HEK293 (cell line): ENCODE data around the gene TUFM.

Experiments used
- CTCF ChIA-PET: fragments of 350-600 bp; formaldehyde crosslinking; extraction: SDS; loops from one replicate; lab custom pipeline; 2021; ENCODE audit warnings: antibody characterized with exemption; lab: Yijun Ruan, JAX
- POLR2A ChIA-PET: fragments of 300-600 bp; formaldehyde crosslinking; extraction: SDS; loops from one replicate; lab custom pipeline; 2020; ENCODE audit warnings: antibody characterized with exemption, inconsistent platforms; lab: Yijun Ruan, JAX
- H3K27ac ChIP-seq: fragments of 200-500 bp; sonication (Bioruptor generic); 2 replicates; pipeline ENCODE4 v1.5.1; 2014; ENCODE audit warnings: low read depth, low read length, control low read depth, inconsistent platforms; ENCODE audit errors: extremely low read depth
- H3K36me3 ChIP-seq, 2 experiments: fragments of 200-500 bp in 1 of 2; sonication (Bioruptor generic) in 1 of 2; 1 replicate in 1 of 2; 2 replicates in 1 of 2; pipeline ENCODE4 v1.5.1; 2014 to 2017; ENCODE audit warnings: inconsistent platforms in 2 of 2, low read length in 2 of 2; ENCODE audit not compliant: control insufficient read depth in 2 of 2, insufficient read depth in 1 of 2
- H3K4me1 ChIP-seq: fragments of 200-500 bp; sonication (Bioruptor generic); 2 replicates; pipeline ENCODE4 v1.5.1; 2014; ENCODE audit warnings: mild to moderate bottlenecking, low read length, inconsistent platforms; ENCODE audit not compliant: control insufficient read depth, insufficient read depth
- H3K4me3 ChIP-seq: 2 replicates; pipeline ENCODE4 v1.5.1; 2011; ENCODE audit warnings: low read depth, mild to moderate bottlenecking, control low read depth, low read length, moderate library complexity
- H3K9me3 ChIP-seq: fragments of 200-500 bp; sonication (Bioruptor generic); 2 replicates; pipeline ENCODE4 v1.5.1; 2014; ENCODE audit warnings: low read depth, low read length, inconsistent platforms; ENCODE audit not compliant: control insufficient read depth, insufficient read depth
- GLIS2 ChIP-seq: fragments of 450-650 bp; formaldehyde crosslinking; IDR thresholded peaks from 2 replicates; pipeline ENCODE4 v1.5.1; 2016; ENCODE audit warnings: missing biosample characterization, missing genetic modification characterization
- KLF1 ChIP-seq: fragments of 450-650 bp; formaldehyde crosslinking; IDR thresholded peaks from 2 replicates; pipeline ENCODE4 v1.5.1; 2016; ENCODE audit warnings: missing biosample characterization, missing genetic modification characterization
- KLF9 ChIP-seq: fragments of 450-650 bp; formaldehyde crosslinking; IDR thresholded peaks from 2 replicates; pipeline ENCODE4 v1.5.1; 2016; ENCODE audit warnings: missing biosample characterization, missing genetic modification characterization, low read depth
- REPIN1 ChIP-seq: fragments of 450-650 bp; formaldehyde crosslinking; IDR thresholded peaks from 2 replicates; pipeline ENCODE4 v1.5.1; 2017; ENCODE audit warnings: missing biosample characterization, missing genetic modification characterization, low read depth
- TSHZ1 ChIP-seq: fragments of 450-650 bp; formaldehyde crosslinking; IDR thresholded peaks from 2 replicates; pipeline ENCODE4 v1.5.1; 2016; ENCODE audit warnings: missing biosample characterization, missing genetic modification characterization, borderline replicate concordance
- ZBTB20 ChIP-seq: fragments of 450-650 bp; formaldehyde crosslinking; IDR thresholded peaks from 2 replicates; pipeline ENCODE4 v1.5.1; 2016; ENCODE audit warnings: missing biosample characterization, missing genetic modification characterization
- ZNF214 ChIP-seq: fragments of 450-650 bp; formaldehyde crosslinking; IDR thresholded peaks from 2 replicates; pipeline ENCODE4 v1.5.1; 2017; ENCODE audit warnings: missing biosample characterization, mild to moderate bottlenecking, missing genetic modification characterization, borderline replicate concordance
- ZNF311 ChIP-seq: fragments of 450-650 bp; formaldehyde crosslinking; IDR thresholded peaks from 2 replicates; pipeline ENCODE4 v1.5.1; 2017; ENCODE audit warnings: missing biosample characterization, missing genetic modification characterization, borderline replicate concordance
- ZNF350 ChIP-seq: fragments of 450-650 bp; formaldehyde crosslinking; IDR thresholded peaks from 2 replicates; pipeline ENCODE4 v1.5.0; 2017; ENCODE audit warnings: missing biosample characterization, mild to moderate bottlenecking, missing genetic modification characterization
- ZNF37A ChIP-seq: fragments of 450-650 bp; IDR thresholded peaks from 2 replicates; pipeline ENCODE4 v1.5.1; 2018; ENCODE audit warnings: missing biosample characterization, missing genetic modification characterization
- ZNF473 ChIP-seq: fragments of 450-650 bp; formaldehyde crosslinking; IDR thresholded peaks from 2 replicates; pipeline ENCODE4 v1.5.1; 2017; ENCODE audit warnings: missing biosample characterization, missing genetic modification characterization
- ZNF48 ChIP-seq: fragments of 450-650 bp; formaldehyde crosslinking; IDR thresholded peaks from 2 replicates; pipeline ENCODE4 v1.5.1; 2016; ENCODE audit warnings: missing biosample characterization, missing genetic modification characterization
- ZNF585B ChIP-seq: fragments of 450-650 bp; formaldehyde crosslinking; IDR thresholded peaks from 2 replicates; pipeline ENCODE4 v1.5.1; 2016; ENCODE audit warnings: missing biosample characterization, missing genetic modification characterization
- ZNF600 ChIP-seq: fragments of 450-650 bp; formaldehyde crosslinking; IDR thresholded peaks from 2 replicates; pipeline ENCODE4 v1.5.1; 2016; ENCODE audit warnings: missing biosample characterization, missing genetic modification characterization
- ZNF610 ChIP-seq: fragments of 450-650 bp; formaldehyde crosslinking; IDR thresholded peaks from 2 replicates; pipeline ENCODE4 v1.5.1; 2016; ENCODE audit warnings: missing biosample characterization, missing genetic modification characterization, borderline replicate concordance
- ZNF623 ChIP-seq: fragments of 450-650 bp; formaldehyde crosslinking; IDR thresholded peaks from 2 replicates; pipeline ENCODE4 v1.5.1; 2016; ENCODE audit warnings: missing biosample characterization, missing genetic modification characterization
- ZNF626 ChIP-seq: fragments of 450-650 bp; sonication (Bioruptor Pico); formaldehyde crosslinking; IDR thresholded peaks from 2 replicates; pipeline ENCODE4 v1.5.1; 2018; ENCODE audit warnings: missing biosample characterization, missing genetic modification characterization, inconsistent platforms
- ZNF677 ChIP-seq: fragments of 450-650 bp; IDR thresholded peaks from 2 replicates; pipeline ENCODE4 v1.5.0; 2018; ENCODE audit warnings: missing biosample characterization, mild to moderate bottlenecking, missing genetic modification characterization, moderate library complexity
- ZNF777 ChIP-seq: fragments of 450-650 bp; formaldehyde crosslinking; IDR thresholded peaks from 2 replicates; pipeline ENCODE4 v1.5.1; 2017; ENCODE audit warnings: missing biosample characterization, missing genetic modification characterization, borderline replicate concordance
- ZSCAN5A ChIP-seq: fragments of 450-650 bp; formaldehyde crosslinking; IDR thresholded peaks from 2 replicates; pipeline ENCODE4 v1.5.1; 2016; ENCODE audit warnings: missing biosample characterization, missing genetic modification characterization
- TF ChIP-seq, protein P1 (sequence below): fragments of 450-650 bp; formaldehyde crosslinking; IDR thresholded peaks from 2 replicates; pipeline ENCODE4 v1.5.1; 2016; ENCODE audit warnings: missing biosample characterization, missing genetic modification characterization, low read depth
- TF ChIP-seq, protein P2 (sequence below): fragments of 450-650 bp; formaldehyde crosslinking; IDR thresholded peaks from 2 replicates; pipeline ENCODE4 v1.5.1; 2016; ENCODE audit warnings: missing biosample characterization, missing genetic modification characterization
- TF ChIP-seq, protein P3 (sequence below): sonication (generic); formaldehyde crosslinking; IDR thresholded peaks from 2 replicates; pipeline ENCODE4 v1.8.1; 2022; ENCODE audit warnings: mild to moderate bottlenecking, moderate library complexity, missing genetic modification reagents

TUFM gene

GRCh38 chr16:28865001-28865688 lies 19.0 kb upstream of the TUFM start (continued):
- no peak for TF ChIP-seq GLIS2 (tag by site-specific recombination)
- no peak for TF ChIP-seq ZNF37A (tag by site-specific recombination)

- ChIA-PET CTCF (interaction anchor here (1.0 to 3.1 kb wide), 4 partner anchors 10 to 81 kb away, joined by 3 to 15 read pairs (median 12); partner anchors contain the start of gene TUFM), POLR2A (interaction anchor here (0.7 to 5.9 kb wide), 9 partner anchors 9 to 86 kb away, joined by 4 to 72 read pairs (median 8); partner anchors contain the start of genes NFATC2IP, RABEP2 and TUFM)
- Histone ChIP-seq H3K27ac (peak overlapping the region; percentile 88; the same call in 1 of the 2 replicates), H3K4me1 (no peaks in the 10 kb centered on the region; the same call in 1 of the 2 replicates), H3K36me3 (peaks cover 10 to 32% of the 10 kb centered on the region in 2 experiments; a peak in 2 of 3 replicates), H3K9me3 (no peaks in the 10 kb centered on the region), H3K4me3 (peak overlapping the region; percentile 99)
- TF ChIP-seq ZSCAN5A (tag by site-specific recombination) (no peak), ZNF473 (tag by site-specific recombination) (no peak), ZNF677 (tag by site-specific recombination) (peak; percentile 90), ZNF214 (no peak), TSHZ1 (tag by site-specific recombination) (no peak), ZNF600 (tag by site-specific recombination) (peak; percentile 31; the same call in 1 of the 2 replicates), ZNF626 (tag by site-specific recombination) (no peak), ZNF311 (tag by site-specific recombination) (no peak), ZNF350 (tag by site-specific recombination) (no peak), ZBTB20 (tag by site-specific recombination) (no peak), ZNF48 (tag by site-specific recombination) (no peak), KLF1 (tag by site-specific recombination) (no peak), REPIN1 (tag by site-specific recombination) (no peak), ZNF777 (tag by site-specific recombination) (no peak), KLF9 (tag by site-specific recombination) (peak; percentile 69; the same call in 1 of the 2 replicates), ZNF623 (tag by site-specific recombination) (no peak), ZNF585B (tag by site-specific recombination) (no peak), ZNF610 (tag by site-specific recombination) (no peak)
- TF ChIP-seq, protein P1, sequence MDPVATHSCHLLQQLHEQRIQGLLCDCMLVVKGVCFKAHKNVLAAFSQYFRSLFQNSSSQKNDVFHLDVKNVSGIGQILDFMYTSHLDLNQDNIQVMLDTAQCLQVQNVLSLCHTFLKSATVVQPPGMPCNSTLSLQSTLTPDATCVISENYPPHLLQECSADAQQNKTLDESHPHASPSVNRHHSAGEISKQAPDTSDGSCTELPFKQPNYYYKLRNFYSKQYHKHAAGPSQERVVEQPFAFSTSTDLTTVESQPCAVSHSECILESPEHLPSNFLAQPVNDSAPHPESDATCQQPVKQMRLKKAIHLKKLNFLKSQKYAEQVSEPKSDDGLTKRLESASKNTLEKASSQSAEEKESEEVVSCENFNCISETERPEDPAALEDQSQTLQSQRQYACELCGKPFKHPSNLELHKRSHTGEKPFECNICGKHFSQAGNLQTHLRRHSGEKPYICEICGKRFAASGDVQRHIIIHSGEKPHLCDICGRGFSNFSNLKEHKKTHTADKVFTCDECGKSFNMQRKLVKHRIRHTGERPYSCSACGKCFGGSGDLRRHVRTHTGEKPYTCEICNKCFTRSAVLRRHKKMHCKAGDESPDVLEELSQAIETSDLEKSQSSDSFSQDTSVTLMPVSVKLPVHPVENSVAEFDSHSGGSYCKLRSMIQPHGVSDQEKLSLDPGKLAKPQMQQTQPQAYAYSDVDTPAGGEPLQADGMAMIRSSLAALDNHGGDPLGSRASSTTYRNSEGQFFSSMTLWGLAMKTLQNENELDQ (tag by site-specific recombination) = no peak
- TF ChIP-seq, protein P2, sequence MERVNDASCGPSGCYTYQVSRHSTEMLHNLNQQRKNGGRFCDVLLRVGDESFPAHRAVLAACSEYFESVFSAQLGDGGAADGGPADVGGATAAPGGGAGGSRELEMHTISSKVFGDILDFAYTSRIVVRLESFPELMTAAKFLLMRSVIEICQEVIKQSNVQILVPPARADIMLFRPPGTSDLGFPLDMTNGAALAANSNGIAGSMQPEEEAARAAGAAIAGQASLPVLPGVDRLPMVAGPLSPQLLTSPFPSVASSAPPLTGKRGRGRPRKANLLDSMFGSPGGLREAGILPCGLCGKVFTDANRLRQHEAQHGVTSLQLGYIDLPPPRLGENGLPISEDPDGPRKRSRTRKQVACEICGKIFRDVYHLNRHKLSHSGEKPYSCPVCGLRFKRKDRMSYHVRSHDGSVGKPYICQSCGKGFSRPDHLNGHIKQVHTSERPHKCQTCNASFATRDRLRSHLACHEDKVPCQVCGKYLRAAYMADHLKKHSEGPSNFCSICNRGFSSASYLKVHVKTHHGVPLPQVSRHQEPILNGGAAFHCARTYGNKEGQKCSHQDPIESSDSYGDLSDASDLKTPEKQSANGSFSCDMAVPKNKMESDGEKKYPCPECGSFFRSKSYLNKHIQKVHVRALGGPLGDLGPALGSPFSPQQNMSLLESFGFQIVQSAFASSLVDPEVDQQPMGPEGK (tag by site-specific recombination) = peak; percentile 17; the same call in 1 of the 2 replicates
- TF ChIP-seq, protein P3, sequence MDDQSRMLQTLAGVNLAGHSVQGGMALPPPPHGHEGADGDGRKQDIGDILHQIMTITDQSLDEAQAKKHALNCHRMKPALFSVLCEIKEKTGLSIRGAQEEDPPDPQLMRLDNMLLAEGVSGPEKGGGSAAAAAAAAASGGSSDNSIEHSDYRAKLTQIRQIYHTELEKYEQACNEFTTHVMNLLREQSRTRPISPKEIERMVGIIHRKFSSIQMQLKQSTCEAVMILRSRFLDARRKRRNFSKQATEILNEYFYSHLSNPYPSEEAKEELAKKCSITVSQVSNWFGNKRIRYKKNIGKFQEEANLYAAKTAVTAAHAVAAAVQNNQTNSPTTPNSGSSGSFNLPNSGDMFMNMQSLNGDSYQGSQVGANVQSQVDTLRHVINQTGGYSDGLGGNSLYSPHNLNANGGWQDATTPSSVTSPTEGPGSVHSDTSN (CRISPR knock-in tag) = no peak
Observed at GRCh38 chr16:28863929-28864793, 18.0 kb upstream of the TUFM start.
